K562 (cell line): Measurements from ENCODE around the gene SPATA16.

Experiments used
- CTCF ChIP-seq, 3 experiments: IDR thresholded peaks in 2 of 3; conservative IDR thresholded peaks in 1 of 3; 2 replicates each; pipeline ENCODE4 v1.5.1; 2011 to 2012; ENCODE audit warnings: low read length in 3 of 3, mild to moderate bottlenecking in 3 of 3, control low read depth in 2 of 3, improper control_type of control experiment in 1 of 3, inconsistent platforms in 1 of 3, low read depth in 1 of 3, mixed read lengths in 1 of 3, moderate library complexity in 1 of 3; ENCODE audit not compliant: insufficient read depth in 2 of 3
- GABPB1 ChIP-seq: sonication (generic); formaldehyde crosslinking; IDR thresholded peaks from 2 replicates; pipeline ENCODE4 v1.8.0; 2022; ENCODE audit warnings: mild to moderate bottlenecking, missing genetic modification reagents
- HNRNPK ChIP-seq: fragments of 200-400 bp; formaldehyde crosslinking; IDR thresholded peaks from one replicate; pipeline ENCODE4 v1.6.1; 2018; ENCODE audit warnings: mild to moderate bottlenecking, low read depth, low read length; ENCODE audit not compliant: poor library complexity, severe bottlenecking
- HNRNPLL ChIP-seq: fragments of 200-400 bp; formaldehyde crosslinking; IDR thresholded peaks from 2 replicates; pipeline ENCODE4 v1.6.1; 2017; ENCODE audit warnings: low read length, low read depth, mild to moderate bottlenecking; ENCODE audit not compliant: poor library complexity, severe bottlenecking
- PHTF2 ChIP-seq: fragments of 250-450 bp; sonication (Bioruptor Pico); IDR thresholded peaks from 2 replicates; pipeline ENCODE4 v1.5.0; 2021; ENCODE audit warnings: mild to moderate bottlenecking
- POLR2AphosphoS5 ChIP-seq: IDR thresholded peaks from 2 replicates; pipeline ENCODE4 v1.6.1; 2011; ENCODE audit warnings: mild to moderate bottlenecking, low read depth, low read length, moderate library complexity; ENCODE audit not compliant: control insufficient read depth, insufficient read depth
- XRCC4 ChIP-seq: IDR thresholded peaks from one replicate; pipeline ENCODE4 v1.6.1; 2011; ENCODE audit not compliant: insufficient read depth, insufficient read length; ENCODE audit errors: extremely low read depth
- ZBTB33 ChIP-seq: sonication (generic); formaldehyde crosslinking; IDR thresholded peaks from 2 replicates; pipeline ENCODE4 v1.8.1; 2023; ENCODE audit warnings: mild to moderate bottlenecking, missing genetic modification reagents
- ZNF589 ChIP-seq: fragments of 200-800 bp; sonication (Bioruptor generic); IDR thresholded peaks from 2 replicates; pipeline ENCODE4 v1.6.1; 2016; ENCODE audit warnings: low read depth, missing genetic modification characterization, missing compliant biosample characterization
- TF ChIP-seq, protein P1 (sequence below): fragments of 250-450 bp; sonication (Bioruptor Pico); IDR thresholded peaks from 2 replicates; pipeline ENCODE4 v1.4.0; 2020; ENCODE audit warnings: mild to moderate bottlenecking
- TF ChIP-seq, protein P2 (sequence below): fragments of 200-800 bp; sonication (Bioruptor generic); IDR thresholded peaks from 2 replicates; pipeline ENCODE4 v1.6.1; 2017; ENCODE audit warnings: missing genetic modification characterization, missing compliant biosample characterization
- TF ChIP-seq, protein P3 (sequence below), 2 experiments: fragments of 200-800 bp in 1 of 2; sonication (Bioruptor generic) in 1 of 2; sonication (generic) in 1 of 2; formaldehyde crosslinking in 1 of 2; IDR thresholded peaks in 1 of 2; conservative IDR thresholded peaks in 1 of 2; 2 replicates each; pipeline versions ENCODE4 v1.5.0 to v1.6.1; 2016 to 2020; ENCODE audit warnings: missing compliant biosample characterization in 1 of 2, missing genetic modification characterization in 1 of 2, missing genetic modification reagents in 1 of 2
- TF ChIP-seq, protein P4 (sequence below): sonication (generic); formaldehyde crosslinking; IDR thresholded peaks from 2 replicates; pipeline ENCODE4 v1.8.0; 2022; ENCODE audit warnings: mild to moderate bottlenecking, missing genetic modification reagents, borderline replicate concordance
- TF ChIP-seq, protein P5 (sequence below): fragments of 250-450 bp; sonication (Bioruptor Pico); IDR thresholded peaks from 2 replicates; pipeline ENCODE4 v1.8.0; 2022; ENCODE audit warnings: inconsistent platforms, mild to moderate bottlenecking, moderate library complexity, borderline replicate concordance

DNA sequence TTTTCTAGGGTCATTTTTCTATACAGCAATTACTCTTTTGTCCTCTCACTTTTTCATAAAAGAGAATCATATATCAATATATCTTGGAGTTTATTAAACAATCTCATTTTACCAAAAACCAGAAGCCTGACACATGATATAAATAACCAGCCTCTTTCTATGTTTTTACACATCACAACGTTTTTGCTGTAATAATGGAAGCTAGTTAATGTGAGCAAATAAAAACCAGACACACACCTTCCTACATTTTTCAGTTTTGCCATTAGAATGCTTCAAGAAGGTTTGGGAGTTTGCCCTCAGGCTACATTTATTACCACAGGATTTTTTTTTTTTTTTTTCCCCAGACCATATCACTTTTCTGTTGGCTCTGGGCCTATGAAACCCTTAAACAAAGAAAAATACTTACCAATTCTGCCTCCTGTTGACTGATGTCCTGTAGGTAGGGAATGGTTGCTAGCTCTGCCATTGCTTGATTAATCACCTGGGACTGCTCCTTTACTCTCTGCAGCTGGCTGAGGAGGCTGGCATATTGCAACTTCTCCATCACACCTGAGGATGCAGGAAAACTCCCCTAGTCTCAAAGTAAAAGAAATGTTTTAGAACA lies 225.0 kb downstream of the SPATA16 start:
- no peak for TF ChIP-seq XRCC4
- TF ChIP-seq PHTF2 (CRISPR knock-in tag), result no peak
- TF ChIP-seq CTCF (IDR thresholded peaks at IDR 0.05 in 2 of 3, conservative IDR thresholded peaks at IDR 0.05 in 1 of 3; ENCODE audit: insufficient read depth in 2 of 3, low read depth in 1 of 3, low read length in 3 of 3), result no peak
- no peak for TF ChIP-seq GABPB1 (CRISPR knock-in tag)
- TF ChIP-seq, protein P1, sequence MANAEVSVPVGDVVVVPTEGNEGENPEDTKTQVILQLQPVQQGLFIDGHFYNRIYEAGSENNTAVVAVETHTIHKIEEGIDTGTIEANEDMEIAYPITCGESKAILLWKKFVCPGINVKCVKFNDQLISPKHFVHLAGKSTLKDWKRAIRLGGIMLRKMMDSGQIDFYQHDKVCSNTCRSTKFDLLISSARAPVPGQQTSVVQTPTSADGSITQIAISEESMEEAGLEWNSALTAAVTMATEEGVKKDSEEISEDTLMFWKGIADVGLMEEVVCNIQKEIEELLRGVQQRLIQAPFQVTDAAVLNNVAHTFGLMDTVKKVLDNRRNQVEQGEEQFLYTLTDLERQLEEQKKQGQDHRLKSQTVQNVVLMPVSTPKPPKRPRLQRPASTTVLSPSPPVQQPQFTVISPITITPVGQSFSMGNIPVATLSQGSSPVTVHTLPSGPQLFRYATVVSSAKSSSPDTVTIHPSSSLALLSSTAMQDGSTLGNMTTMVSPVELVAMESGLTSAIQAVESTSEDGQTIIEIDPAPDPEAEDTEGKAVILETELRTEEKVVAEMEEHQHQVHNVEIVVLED (CRISPR knock-in tag), result no peak
- TF ChIP-seq POLR2AphosphoS5, result no peak
- TF ChIP-seq, protein P2, sequence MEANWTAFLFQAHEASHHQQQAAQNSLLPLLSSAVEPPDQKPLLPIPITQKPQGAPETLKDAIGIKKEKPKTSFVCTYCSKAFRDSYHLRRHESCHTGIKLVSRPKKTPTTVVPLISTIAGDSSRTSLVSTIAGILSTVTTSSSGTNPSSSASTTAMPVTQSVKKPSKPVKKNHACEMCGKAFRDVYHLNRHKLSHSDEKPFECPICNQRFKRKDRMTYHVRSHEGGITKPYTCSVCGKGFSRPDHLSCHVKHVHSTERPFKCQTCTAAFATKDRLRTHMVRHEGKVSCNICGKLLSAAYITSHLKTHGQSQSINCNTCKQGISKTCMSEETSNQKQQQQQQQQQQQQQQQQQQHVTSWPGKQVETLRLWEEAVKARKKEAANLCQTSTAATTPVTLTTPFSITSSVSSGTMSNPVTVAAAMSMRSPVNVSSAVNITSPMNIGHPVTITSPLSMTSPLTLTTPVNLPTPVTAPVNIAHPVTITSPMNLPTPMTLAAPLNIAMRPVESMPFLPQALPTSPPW (CRISPR knock-in tag), result no peak
- no peak for TF ChIP-seq HNRNPLL
- no peak for TF ChIP-seq ZBTB33 (CRISPR knock-in tag)
- TF ChIP-seq, protein P3, sequence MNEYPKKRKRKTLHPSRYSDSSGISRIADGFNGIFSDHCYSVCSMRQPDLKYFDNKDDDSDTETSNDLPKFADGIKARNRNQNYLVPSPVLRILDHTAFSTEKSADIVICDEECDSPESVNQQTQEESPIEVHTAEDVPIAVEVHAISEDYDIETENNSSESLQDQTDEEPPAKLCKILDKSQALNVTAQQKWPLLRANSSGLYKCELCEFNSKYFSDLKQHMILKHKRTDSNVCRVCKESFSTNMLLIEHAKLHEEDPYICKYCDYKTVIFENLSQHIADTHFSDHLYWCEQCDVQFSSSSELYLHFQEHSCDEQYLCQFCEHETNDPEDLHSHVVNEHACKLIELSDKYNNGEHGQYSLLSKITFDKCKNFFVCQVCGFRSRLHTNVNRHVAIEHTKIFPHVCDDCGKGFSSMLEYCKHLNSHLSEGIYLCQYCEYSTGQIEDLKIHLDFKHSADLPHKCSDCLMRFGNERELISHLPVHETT (CRISPR knock-in tag; conservative IDR thresholded peaks at IDR 0.05 in 1 of 2, IDR thresholded peaks at IDR 0.05 in 1 of 2), result no peak
- TF ChIP-seq ZNF589 (CRISPR knock-in tag), result no peak
- TF ChIP-seq, protein P4, sequence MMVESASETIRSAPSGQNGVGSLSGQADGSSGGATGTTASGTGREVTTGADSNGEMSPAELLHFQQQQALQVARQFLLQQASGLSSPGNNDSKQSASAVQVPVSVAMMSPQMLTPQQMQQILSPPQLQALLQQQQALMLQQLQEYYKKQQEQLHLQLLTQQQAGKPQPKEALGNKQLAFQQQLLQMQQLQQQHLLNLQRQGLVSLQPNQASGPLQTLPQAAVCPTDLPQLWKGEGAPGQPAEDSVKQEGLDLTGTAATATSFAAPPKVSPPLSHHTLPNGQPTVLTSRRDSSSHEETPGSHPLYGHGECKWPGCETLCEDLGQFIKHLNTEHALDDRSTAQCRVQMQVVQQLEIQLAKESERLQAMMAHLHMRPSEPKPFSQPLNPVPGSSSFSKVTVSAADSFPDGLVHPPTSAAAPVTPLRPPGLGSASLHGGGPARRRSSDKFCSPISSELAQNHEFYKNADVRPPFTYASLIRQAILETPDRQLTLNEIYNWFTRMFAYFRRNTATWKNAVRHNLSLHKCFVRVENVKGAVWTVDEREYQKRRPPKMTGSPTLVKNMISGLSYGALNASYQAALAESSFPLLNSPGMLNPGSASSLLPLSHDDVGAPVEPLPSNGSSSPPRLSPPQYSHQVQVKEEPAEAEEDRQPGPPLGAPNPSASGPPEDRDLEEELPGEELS (CRISPR knock-in tag), result no peak
- TF ChIP-seq, protein P5, sequence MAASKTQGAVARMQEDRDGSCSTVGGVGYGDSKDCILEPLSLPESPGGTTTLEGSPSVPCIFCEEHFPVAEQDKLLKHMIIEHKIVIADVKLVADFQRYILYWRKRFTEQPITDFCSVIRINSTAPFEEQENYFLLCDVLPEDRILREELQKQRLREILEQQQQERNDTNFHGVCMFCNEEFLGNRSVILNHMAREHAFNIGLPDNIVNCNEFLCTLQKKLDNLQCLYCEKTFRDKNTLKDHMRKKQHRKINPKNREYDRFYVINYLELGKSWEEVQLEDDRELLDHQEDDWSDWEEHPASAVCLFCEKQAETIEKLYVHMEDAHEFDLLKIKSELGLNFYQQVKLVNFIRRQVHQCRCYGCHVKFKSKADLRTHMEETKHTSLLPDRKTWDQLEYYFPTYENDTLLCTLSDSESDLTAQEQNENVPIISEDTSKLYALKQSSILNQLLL, result no peak
- no peak for TF ChIP-seq HNRNPK
